Mucosa of descending colon (tissue), 3 donors: ENCODE results near the gene ACAD11. TPM values are rescaled to one million over a fixed set of nuclear protein-coding genes. Genes with fewer than 3 reads are reported as not detected.

Source experiments
- ATAC-seq: fragments of 200-7000 bp; cut with Tn5 transposase; one replicate; pipeline ENCODE4 v1.9.1; 2020; ENCODE audit warnings: mild to moderate bottlenecking, moderate library complexity
- DNase-seq, 3 donors: peaks; one replicate each; pipeline ENCODE4 v3.0.0-alpha.2; 2020
- H3K36me3 ChIP-seq: fragments of 200-600 bp; one replicate; pipeline ENCODE4 v1.8.0; 2021; ENCODE audit warnings: low read depth, mild to moderate bottlenecking
- H3K4me1 ChIP-seq: fragments of 200-600 bp; one replicate; pipeline ENCODE4 v1.8.0; 2021; ENCODE audit warnings: low read depth, mild to moderate bottlenecking
- H3K4me3 ChIP-seq: fragments of 200-600 bp; one replicate; pipeline ENCODE4 v1.8.0; 2021; ENCODE audit warnings: mild to moderate bottlenecking
- H3K9me3 ChIP-seq: fragments of 200-600 bp; one replicate; pipeline ENCODE4 v1.8.0; 2021; ENCODE audit warnings: mild to moderate bottlenecking
- CTCF ChIP-seq: fragments of 200-600 bp; IDR thresholded peaks from one replicate; pipeline ENCODE4 v1.8.0; 2022; ENCODE audit warnings: antibody characterized with exemption, mild to moderate bottlenecking
- intact Hi-C, 2 donors: fragments of 100-400 bp; cut with DNase I in 1 of 2; cut with micrococcal nuclease in 1 of 2; formaldehyde crosslinking; loops; one replicate each; pipeline versions ENCODE4 v1.11.0 to v1.11.1; 2022; cut with DNase I, micrococcal nuclease
- total RNA-seq, 3 donors: library from RNA; stranded (reverse); fragmentation: NEBNext Ultra II Directional in 2 of 3; extraction: Animal tissue kit (Norgen Biotek cat#: 25700) in 2 of 3; gene quantifications; one replicate each; pipeline versions ENCODE4 v1.2.1 to v1.2.4, GENCODE V29; 2021 to 2023
- donor health status: DM: no; HTN: no; CAD: no; lungs with moderate emphysema.
- donor health status: DM: no; HTN: no; CAD: no.
- donor health status: DM: no; HTN: yes; CAD: no.

The ACAD11 gene
- total RNA-seq, 3 donors from 2014 or later: 7.2 to 19.8 (median 7.4) TPM

DNA sequence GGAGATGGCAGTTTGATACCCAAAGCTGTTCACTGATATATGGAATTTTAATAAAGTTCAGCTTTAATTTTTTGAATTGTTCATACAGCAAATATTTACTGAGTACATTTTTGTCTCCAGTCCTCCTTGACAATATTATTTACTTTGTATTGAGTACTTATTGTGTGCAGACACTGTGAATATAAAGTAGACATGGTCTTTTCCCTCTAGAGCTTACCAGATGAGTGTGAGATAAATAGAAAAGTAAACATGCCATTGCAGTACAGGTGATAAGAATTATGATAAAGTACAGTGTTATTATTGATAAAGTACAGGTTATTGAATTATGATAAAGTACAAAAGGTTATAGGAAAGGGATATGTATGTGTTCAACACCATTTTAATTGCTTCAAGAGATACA is 2.6 kb upstream of the ACAD11 start:
- TF ChIP-seq CTCF: no peak
- H3K4me1 ChIP-seq: peaks cover 13% of the 10 kb centered on the region
- ATAC-seq (no peak), DNase-seq (no peak)
- H3K9me3 ChIP-seq: no peaks in the 10 kb centered on the region
- no peaks in the 10 kb centered on the region for H3K36me3 ChIP-seq
- intact Hi-C loops: no loop called here
- H3K4me3 ChIP-seq: no peak overlapping the region

DNA sequence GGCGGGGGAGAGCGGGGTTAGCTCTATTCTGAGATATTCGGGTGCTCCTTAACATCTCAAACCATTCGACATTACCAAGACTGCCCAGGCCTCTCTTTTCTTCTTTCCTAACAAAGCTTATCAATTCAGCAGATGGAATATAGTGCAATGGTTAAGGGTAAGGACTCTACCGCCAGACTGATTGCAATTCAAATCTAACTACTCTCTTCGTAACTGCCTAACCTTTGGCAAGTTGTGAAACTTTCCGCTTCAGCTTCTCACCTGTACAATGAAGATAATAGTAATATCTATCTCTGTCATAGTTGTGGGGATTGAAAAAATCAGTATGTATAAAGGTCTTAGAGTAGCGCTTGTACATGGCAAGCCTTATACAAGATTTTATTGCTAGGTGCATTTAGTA is 1.5 kb upstream of the ACAD11 start:
- peak overlapping the region; percentile 76 for H3K4me3 ChIP-seq
- intact Hi-C loops: no loop called here
- DNase-seq (no peak), ATAC-seq (peak; percentile 7)
- no peaks in the 10 kb centered on the region for H3K9me3 ChIP-seq
- H3K4me1 ChIP-seq: peaks cover 13% of the 10 kb centered on the region
- H3K36me3 ChIP-seq: no peaks in the 10 kb centered on the region
- no peak for TF ChIP-seq CTCF

GRCh38 chr3:132660811-132661070 is 1.1 kb upstream of the ACAD11 start:
- no peak for DNase-seq
- ATAC-seq: peak; percentile 42
- H3K4me3 ChIP-seq: peak overlapping the region; percentile 76
- peaks cover 13% of the 10 kb centered on the region for H3K4me1 ChIP-seq
- no peaks in the 10 kb centered on the region for H3K36me3 ChIP-seq
- TF ChIP-seq CTCF: no peak
- intact Hi-C loops: no loop called here
- H3K9me3 ChIP-seq: no peaks in the 10 kb centered on the region

DNA sequence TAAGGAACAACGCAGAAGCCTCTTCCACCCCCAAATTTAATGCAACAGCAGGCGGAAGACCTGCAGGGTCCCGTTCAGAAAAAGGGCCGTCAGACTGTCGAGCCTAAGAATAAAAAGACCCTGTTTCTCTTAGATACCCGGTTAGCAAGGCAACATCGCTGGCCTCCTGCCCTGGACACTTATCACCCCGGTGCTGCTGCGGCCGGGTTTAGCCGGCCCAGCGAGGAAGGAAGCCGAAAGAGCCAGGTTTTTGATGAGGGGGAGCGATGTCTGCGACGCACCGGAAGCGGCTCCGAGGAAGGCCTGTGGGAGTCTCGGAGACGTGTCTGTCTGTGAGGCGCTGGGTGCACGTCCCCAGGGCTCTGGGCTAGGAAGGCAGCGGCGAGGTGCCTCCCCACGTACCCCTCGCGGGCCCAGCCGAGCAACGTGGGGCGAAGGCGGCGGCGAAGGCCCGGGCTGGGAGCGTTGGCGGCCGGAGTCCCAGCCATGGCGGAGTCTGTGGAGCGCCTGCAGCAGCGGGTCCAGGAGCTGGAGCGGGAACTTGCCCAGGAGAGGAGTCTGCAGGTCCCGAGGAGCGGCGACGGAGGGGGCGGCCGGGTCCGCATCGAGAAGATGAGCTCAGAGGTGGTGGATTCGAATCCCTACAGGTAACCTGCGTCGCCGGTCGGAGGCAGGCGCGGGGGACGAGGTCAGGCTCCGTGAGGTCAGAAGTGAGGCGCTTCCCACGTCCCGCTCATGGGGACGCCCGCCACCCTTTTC is 622 bp upstream of the ACAD11 start, which contains the start of gene UBA5:
Gene UBA5, plus strand, starts transcription at position 278 of the 759 bp plus-strand sequence. Its CDS starts 209 bp downstream, at position 487.
- peak within 1 kb of the TSS; percentile 76 for H3K4me3 ChIP-seq
- ATAC-seq (peak; percentile 87), DNase-seq (peak; percentile 75 to 80 (median 79))
- H3K36me3 ChIP-seq: no peaks in the 10 kb centered on the region
- no peak for TF ChIP-seq CTCF
- intact Hi-C loops: no loop called here
- H3K9me3 ChIP-seq: no peaks in the 10 kb centered on the region
- H3K4me1 ChIP-seq: peaks cover 13% of the 10 kb centered on the region

DNA sequence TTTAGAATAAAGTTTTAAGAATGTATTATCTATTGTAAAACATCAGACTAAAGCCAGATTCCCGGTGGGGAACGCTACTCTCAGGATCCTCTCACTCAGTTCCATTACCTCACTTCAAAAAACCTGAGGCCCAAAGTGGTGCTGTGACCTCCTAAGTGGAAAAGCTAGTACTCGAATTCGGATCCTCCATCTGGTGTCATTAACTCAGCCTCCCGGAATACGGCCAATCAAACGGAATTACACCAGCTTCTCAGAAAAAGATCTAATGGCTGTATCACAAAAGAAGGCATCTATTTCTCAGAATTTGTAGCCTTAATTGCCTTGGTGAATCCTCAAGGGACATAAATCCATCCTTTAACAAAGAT is 627 bp downstream of the ACAD11 start:
- ATAC-seq: no peak
- H3K36me3 ChIP-seq: no peaks in the 10 kb centered on the region

More for the DNA sequence above, 627 bp downstream of the ACAD11 start:
- no peak for TF ChIP-seq CTCF
- H3K4me1 ChIP-seq: peaks cover 13% of the 10 kb centered on the region
- no peak for DNase-seq
- H3K9me3 ChIP-seq: no peaks in the 10 kb centered on the region
- intact Hi-C loops: no loop called here
- no peak overlapping the region for H3K4me3 ChIP-seq
